ENCODE results near the gene CSKMT.
"Not testable (repeated sequence)": the region's sequence is repeated elsewhere in the genome, so short reads cannot be mapped to it uniquely, and the experiment has no call there.

CSKMT gene

GRCh38 chr11:62665075-62665598, at the start of gene CSKMT, which contains the start of gene C11orf98:
Gene CSKMT (plus strand): TSS chr11:62665312. CDS start chr11:62665880, 568 bp downstream.
Gene C11orf98 (minus strand): TSS chr11:62665210. CDS start chr11:62665169, 41 bp downstream.
- DNase-seq, result peak; percentile 95 to 97

- no peak for DNase-seq
These were observed 49.6 kb upstream of the CSKMT start for GRCh38 chr11:62615521-62615920.

- not testable (repeated sequence) for DNase-seq
These were observed 48.2 kb upstream of the CSKMT start for GRCh38 chr11:62616957-62617356.

GRCh38 chr11:62621027-62621566, 44.0 kb upstream of the CSKMT start:
- DNase-seq, result no peak

- peak; percentile 91 to 94 for DNase-seq
These were observed 43.3 kb upstream of the CSKMT start, which contains the start of gene B3GAT3 for GRCh38 chr11:62621567-62622470. Gene B3GAT3 (minus strand): TSS chr11:62621986. CDS start chr11:62621947, 39 bp downstream.

- no peak for DNase-seq
These were observed 42.5 kb upstream of the CSKMT start for GRCh38 chr11:62622476-62623089.

GRCh38 chr11:62627713-62628112, 37.4 kb upstream of the CSKMT start:
- no peak for DNase-seq

- DNase-seq, result no peak
These were observed 32.6 kb upstream of the CSKMT start for GRCh38 chr11:62632492-62632891.

- DNase-seq, result no peak
These were observed 20.9 kb upstream of the CSKMT start for GRCh38 chr11:62644220-62644619.

- no peak for DNase-seq
These were observed 19.5 kb upstream of the CSKMT start for GRCh38 chr11:62645671-62645945.

- DNase-seq, result peak; percentile 99 to 100
These were observed 18.9 kb upstream of the CSKMT start, which contains the start of gene GANAB for GRCh38 chr11:62645946-62646824. Gene GANAB (minus strand): TSS chr11:62646613. CDS start chr11:62646599, 14 bp downstream.

GRCh38 chr11:62646825-62647608, 18.1 kb upstream of the CSKMT start:
- DNase-seq, result no peak

- DNase-seq, result no peak
These were observed 17.5 kb upstream of the CSKMT start for GRCh38 chr11:62647609-62648005.

GRCh38 chr11:62648185-62648966, 16.7 kb upstream of the CSKMT start:
- no peak for DNase-seq

GRCh38 chr11:62648967-62649364, 16.1 kb upstream of the CSKMT start:
- DNase-seq, result no peak

- DNase-seq, result no peak
These were observed 15.6 kb upstream of the CSKMT start for GRCh38 chr11:62649486-62649885.

- DNase-seq, result not testable (repeated sequence)
These were observed 14.8 kb upstream of the CSKMT start for GRCh38 chr11:62650283-62650682.

GRCh38 chr11:62652161-62653006, 12.7 kb upstream of the CSKMT start:
- no peak for DNase-seq

- DNase-seq, result no peak
These were observed 10.8 kb upstream of the CSKMT start for GRCh38 chr11:62654297-62654696.
